ENCODE data around the gene COMTD1.

Gene COMTD1

GRCh38 chr10:75235375-75236177 is at the start of gene COMTD1:
TSS of gene COMTD1 (minus strand) at chr10:75235957. CDS start at chr10:75235928, 29 bp downstream.
- DNase-seq: peak; percentile 94

GRCh38 chr10:75283671-75284470 is 48.1 kb upstream of the COMTD1 start:
- no peak for DNase-seq

DNA sequence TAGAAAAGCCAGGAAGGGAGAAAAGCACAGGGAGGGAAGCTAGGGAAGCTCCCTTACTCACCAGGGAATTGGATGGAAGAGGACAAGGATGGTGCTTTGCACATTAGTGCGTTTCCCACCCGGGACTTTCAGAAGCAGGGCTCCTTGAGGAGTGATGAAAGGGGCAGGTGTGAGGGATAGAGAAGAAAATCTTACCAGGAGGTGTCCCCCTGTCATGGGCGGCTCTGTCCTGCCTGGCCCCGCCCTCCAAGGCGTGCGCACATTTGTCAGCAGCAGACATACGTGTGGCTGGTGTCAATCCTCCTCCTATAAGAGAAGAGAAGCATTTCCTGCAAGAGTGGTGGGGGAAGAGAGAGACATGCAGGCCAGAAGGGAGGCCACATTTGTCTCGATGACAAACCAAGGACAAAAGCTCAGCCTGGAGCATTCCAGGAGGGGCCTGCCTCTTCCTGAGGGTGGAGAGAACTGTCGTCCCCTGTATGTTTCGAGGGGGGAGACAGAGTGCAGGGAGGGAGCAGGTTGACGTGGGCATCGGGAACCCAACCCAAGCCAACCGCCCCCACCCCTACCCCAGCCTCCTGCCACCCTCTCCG is 47.4 kb upstream of the COMTD1 start:
- no peak for DNase-seq

GRCh38 chr10:75281974-75282373 is 46.2 kb upstream of the COMTD1 start:
- no peak for DNase-seq

GRCh38 chr10:75280236-75280635 is 44.5 kb upstream of the COMTD1 start:
- no peak for DNase-seq

DNA sequence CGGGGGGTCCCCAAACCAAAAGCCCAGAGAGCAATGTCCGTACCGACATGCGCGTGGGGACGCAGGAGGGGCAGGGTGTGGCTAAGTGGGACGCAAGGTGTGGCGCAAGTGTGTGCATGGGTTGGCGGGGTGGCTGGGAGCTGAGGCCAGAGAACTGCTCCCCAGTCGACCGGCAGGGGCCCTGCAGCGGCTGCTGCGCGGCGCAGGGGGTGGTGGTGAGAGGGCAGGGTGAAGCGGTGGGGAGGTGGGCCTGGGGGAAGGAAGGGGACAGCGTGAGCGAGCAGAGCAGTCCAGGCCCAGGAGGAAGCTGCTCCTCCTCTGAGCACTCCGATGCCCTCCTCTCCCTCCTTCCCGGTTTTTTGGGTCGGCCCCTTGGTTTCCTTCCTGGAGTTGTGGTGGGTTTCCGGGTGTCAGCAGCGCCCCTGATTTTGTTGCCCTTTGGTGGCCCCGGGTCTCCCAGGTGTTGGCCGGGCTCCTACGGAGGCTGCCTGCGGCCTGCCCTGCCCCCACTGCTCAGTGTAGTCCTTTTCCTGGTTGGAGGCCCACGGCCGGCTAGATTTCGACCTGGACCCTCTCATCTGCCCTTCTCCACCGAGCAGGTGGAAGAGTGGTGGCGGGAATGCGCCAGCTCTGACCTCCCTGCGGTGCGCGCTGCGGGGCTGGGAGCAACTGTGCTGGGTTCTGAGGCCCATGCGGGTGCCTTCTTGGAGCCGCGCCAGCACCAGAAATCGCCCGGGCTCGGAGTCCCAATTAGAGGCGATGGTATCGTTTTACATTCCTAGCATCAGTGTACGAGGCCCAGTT is 40.5 kb upstream of the COMTD1 start:
- DNase-seq: no peak

DNA sequence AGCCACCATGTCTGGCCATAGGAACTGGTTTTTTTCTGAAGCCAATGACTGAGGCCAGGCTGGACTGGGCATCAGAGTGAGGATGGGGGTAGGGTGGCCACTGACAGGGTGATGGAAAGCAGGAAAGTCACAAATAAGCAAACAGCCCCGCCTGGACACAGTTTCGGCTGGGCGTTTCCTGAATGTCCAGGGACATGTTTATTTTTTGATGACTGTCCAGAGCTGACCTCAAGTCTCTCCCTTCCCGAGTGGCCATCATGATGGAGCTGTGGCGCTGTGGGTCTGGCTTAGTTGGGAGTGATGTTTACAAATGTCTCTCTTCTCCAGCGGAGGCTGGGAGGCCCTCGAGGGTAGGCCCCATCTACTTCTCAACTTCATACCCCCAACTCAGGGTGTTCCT is 37.1 kb upstream of the COMTD1 start:
- DNase-seq: no peak

DNA sequence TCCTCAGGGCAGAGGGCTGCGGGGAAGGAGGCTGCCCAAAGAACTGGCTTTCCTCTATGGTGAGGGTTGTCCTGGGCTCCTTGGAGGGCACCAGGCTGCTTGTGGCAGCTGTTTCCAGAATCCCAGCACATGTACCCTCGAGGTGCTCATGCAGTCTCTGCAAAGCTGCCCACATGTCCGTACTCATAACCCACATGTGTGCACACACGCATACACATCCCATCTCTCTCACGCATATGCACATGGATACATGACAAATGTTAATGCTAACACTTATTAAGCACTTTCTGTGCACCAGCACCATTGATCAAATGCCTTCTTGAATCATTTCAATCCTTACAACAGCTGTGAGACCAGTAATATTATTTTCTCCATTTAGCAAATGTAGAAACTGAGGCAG is 36.3 kb upstream of the COMTD1 start:
- DNase-seq: no peak

DNA sequence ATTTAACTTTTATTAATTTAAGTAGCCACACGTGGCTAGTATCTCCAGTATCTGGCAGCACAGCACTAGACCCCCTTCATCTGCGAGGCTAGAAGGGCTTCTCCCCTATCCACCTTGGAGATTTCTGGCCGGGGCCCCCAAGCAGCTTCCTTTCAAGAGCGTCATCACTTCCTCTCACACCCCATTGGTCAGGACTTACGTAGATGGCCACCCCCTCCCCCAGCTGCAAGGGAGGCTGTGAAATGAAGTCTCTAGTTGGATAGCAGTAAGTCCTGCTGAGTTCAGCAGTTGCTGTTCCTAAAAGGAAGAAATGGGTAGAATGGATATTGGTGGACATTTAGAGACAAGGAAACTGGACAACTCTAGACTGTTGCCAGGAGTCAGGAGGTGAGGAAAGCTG is 33.8 kb upstream of the COMTD1 start:
- no peak for DNase-seq

- no peak for DNase-seq
These were observed 31.2 kb upstream of the COMTD1 start for GRCh38 chr10:75266945-75267344.

DNA sequence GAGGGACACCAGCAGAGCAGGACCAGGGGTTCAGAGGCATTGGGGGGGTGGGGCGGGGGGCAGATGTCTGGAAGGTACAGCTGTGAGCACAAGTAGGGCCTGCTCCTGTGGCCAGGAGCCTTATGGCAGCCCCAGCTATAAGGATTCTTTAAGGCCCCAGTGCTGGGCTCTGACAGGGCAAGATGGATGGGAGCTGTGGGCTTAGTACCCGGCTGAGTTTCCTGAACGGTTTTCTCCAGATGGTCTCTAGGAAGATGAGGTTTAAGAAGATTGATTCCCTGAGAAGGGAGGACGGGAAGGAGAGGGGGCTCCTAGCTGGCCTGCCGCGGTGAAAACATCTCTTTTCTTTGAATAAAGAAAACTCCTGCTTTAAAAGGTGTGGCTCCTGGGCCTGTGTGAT is 30.1 kb upstream of the COMTD1 start:
- no peak for DNase-seq

DNA sequence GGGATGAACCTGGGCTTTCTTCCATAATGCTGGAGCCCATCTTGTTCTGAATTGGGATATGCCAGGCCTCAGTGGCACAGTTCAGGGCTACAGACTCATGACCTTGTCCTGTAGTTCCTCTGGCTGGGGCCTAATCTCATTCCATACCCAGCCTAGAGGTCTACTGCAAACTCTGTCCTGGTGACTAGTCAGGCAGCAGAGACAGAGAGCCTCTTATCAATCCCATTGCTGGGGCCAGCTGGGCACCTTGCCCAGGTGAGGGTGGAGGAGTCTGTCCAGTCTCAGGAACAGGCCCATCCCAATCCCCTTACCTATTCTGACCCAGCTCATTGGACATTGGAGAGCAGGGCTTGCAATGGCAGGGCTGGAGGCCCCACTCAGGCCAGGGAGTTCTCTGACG is 28.0 kb upstream of the COMTD1 start:
- DNase-seq: no peak

GRCh38 chr10:75261813-75262705 is 26.3 kb upstream of the COMTD1 start:
- no peak for DNase-seq

DNA sequence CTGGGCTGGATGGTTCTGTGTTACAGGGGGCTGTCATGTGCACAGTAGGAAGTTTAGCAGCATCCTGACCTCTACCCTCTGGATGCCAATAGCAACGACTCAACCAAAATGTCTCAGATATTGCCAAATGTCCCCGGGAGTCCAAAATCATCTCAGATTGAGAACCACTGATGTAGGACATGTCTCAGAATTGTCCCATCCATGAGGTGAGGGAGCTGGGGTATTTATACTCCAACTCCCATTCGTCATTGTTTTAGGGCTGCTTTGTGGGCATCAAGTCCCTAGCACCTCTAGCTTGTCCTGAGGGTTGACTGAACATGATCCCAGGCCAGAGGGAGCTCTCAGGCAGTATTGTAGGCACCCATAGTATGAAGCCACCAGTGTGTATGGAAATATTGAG is 25.2 kb upstream of the COMTD1 start:
- DNase-seq: no peak

DNA sequence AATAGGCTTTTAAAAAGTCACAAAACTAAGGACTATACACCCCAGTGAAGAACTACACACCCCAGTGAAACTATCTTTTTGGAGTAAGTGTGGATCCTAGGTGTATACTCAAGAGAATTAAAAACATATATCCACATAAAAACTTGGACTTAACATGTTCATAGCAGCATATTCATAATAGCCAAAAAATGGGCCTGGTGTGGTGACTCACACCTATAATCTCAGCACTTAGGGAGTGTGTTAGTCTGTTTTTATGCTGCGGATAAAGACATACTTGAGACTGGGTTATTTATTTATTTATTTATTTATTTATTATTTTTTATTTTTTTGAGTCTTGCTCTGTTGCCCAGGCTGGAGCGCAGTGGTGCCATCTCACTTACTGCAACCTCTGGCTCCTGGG is 19.0 kb upstream of the COMTD1 start:
- DNase-seq: no peak

GRCh38 chr10:75253281-75254220 is 17.8 kb upstream of the COMTD1 start:
- no peak for DNase-seq

GRCh38 chr10:75250934-75251333 is 15.2 kb upstream of the COMTD1 start:
- no peak for DNase-seq

GRCh38 chr10:75247797-75248196 is 12.0 kb upstream of the COMTD1 start:
- no peak for DNase-seq

GRCh38 chr10:75246506-75246905 is 10.7 kb upstream of the COMTD1 start:
- DNase-seq: no peak

- DNase-seq: no peak
These were observed 9.8 kb upstream of the COMTD1 start for GRCh38 chr10:75245354-75246250.
